ENCODE data around the gene FAM124A.

GRCh38 chr13:51202477-51203046 is 19.6 kb upstream of the FAM124A start:
- TF ChIP-seq CTCF (IDR thresholded peaks at IDR 0.05) = no peak
- TF ChIP-seq POLR2A (IDR thresholded peaks at IDR 0.05) = no peak

Measured in uterus (tissue), 2 donors.